Fibroblast of lung (primary cell): ENCODE data around the gene PAX2. TPM values are rescaled to one million over a fixed set of nuclear protein-coding genes. Genes with fewer than 3 reads are reported as not detected.

ENCODE experiments used
- DNase-seq, 2 donors: peaks; one replicate each; pipeline versions ENCODE4 v3.0.0 to v3.0.0-alpha.2; 2010; ENCODE audit warnings: low read depth in 2 of 2
- H2AFZ ChIP-seq: 2 replicates; pipeline ENCODE4 v1.5.1; 2012; ENCODE audit warnings: low read length, control low read depth, inconsistent platforms
- H3K27ac ChIP-seq: 2 replicates; pipeline ENCODE4 v1.5.1; 2011; ENCODE audit warnings: low read length, control low read depth; ENCODE audit not compliant: insufficient read depth
- H3K27me3 ChIP-seq: 2 replicates; pipeline ENCODE4 v1.5.1; 2011; ENCODE audit warnings: mild to moderate bottlenecking, low read length; ENCODE audit not compliant: control insufficient read depth, insufficient read depth
- H3K36me3 ChIP-seq: 2 replicates; pipeline ENCODE4 v1.5.1; 2011; ENCODE audit warnings: low read length; ENCODE audit not compliant: control insufficient read depth, insufficient read depth
- H3K4me1 ChIP-seq: 2 replicates; pipeline ENCODE4 v1.5.1; 2011; ENCODE audit warnings: low read length; ENCODE audit not compliant: control insufficient read depth, insufficient read depth; ENCODE audit errors: extremely low read depth
- H3K4me2 ChIP-seq: 2 replicates; pipeline ENCODE4 v1.5.1; 2011; ENCODE audit warnings: low read length, control low read depth; ENCODE audit not compliant: insufficient read depth; ENCODE audit errors: extremely low read depth
- H3K4me3 ChIP-seq, 4 experiments: fragments of 200-600 bp in 1 of 4; sonication (generic) in 1 of 4; replicated peaks in 1 of 4; 2 replicates each; pipeline ENCODE4 v1.5.1; 2011 to 2016; ENCODE audit warnings: low read length in 4 of 4, low read depth in 3 of 4, mild to moderate bottlenecking in 3 of 4, control low read depth in 2 of 4, inconsistent platforms in 1 of 4, mixed read lengths in 1 of 4; ENCODE audit not compliant: insufficient read depth in 1 of 4; ENCODE audit errors: control extremely low read depth in 1 of 4
- H3K79me2 ChIP-seq: 2 replicates; pipeline ENCODE4 v1.5.1; 2012; ENCODE audit warnings: mild to moderate bottlenecking, low read length, inconsistent platforms; ENCODE audit not compliant: control insufficient read depth, insufficient read depth
- H3K9ac ChIP-seq: 2 replicates; pipeline ENCODE4 v1.5.1; 2011; ENCODE audit warnings: mild to moderate bottlenecking, low read length, control low read depth; ENCODE audit not compliant: insufficient read depth
- H3K9me3 ChIP-seq: 2 replicates; pipeline ENCODE4 v1.5.1; 2012; ENCODE audit warnings: low read depth, low read length; ENCODE audit not compliant: control insufficient read depth, insufficient read depth
- H4K20me1 ChIP-seq: 2 replicates; pipeline ENCODE4 v1.5.1; 2011; ENCODE audit warnings: low read length; ENCODE audit not compliant: control insufficient read depth, insufficient read depth; ENCODE audit errors: extremely low read depth
- CTCF ChIP-seq, 2 donors: IDR thresholded peaks in 1 of 2; conservative IDR thresholded peaks in 1 of 2; 1 replicate in 1 of 2; 2 replicates in 1 of 2; pipeline ENCODE4 v1.5.1; 2011 to 2012; ENCODE audit warnings: low read length in 2 of 2, control low read depth in 1 of 2, inconsistent platforms in 1 of 2, low read depth in 1 of 2, mild to moderate bottlenecking in 1 of 2
- EZH2 ChIP-seq: IDR thresholded peaks from 2 replicates; pipeline ENCODE4 v1.5.1; 2012; ENCODE audit warnings: low read length, control low read depth, mild to moderate bottlenecking; ENCODE audit errors: missing control alignments
- polyA plus RNA-seq, 2 donors: library from polyadenylated mRNA; depleted of rRNA in 1 of 2; stranded (reverse) in 1 of 2; unstranded in 1 of 2; fragments of >200 nt; gene quantifications; 2 replicates each; pipeline ENCODE4 v1.2.1, GENCODE V29; 2011 to 2012; ENCODE audit warnings: missing spikeins in 1 of 2
- total RNA-seq: library from RNA; depleted of rRNA; stranded (reverse); fragments of >200 nt; gene quantifications from 2 replicates; pipeline ENCODE4 v1.2.1, GENCODE V29; 2014

The PAX2 gene
- total and polyA plus RNA-seq, 2 donors (not counting 1 experiment from before 2014, with no cell fraction given): not detected

- Histone ChIP-seq H3K4me1 (no peaks in the 10 kb centered on the region), H3K27ac (no peak overlapping the region), H3K27me3 (peaks cover 11% of the 10 kb centered on the region), H4K20me1 (no peaks in the 10 kb centered on the region), H3K36me3 (no peaks in the 10 kb centered on the region), H2AFZ (no peak overlapping the region), H3K4me3 (no peak overlapping the region), H3K79me2 (no peaks in the 10 kb centered on the region), H3K4me2 (no peak overlapping the region), H3K9ac (no peak overlapping the region), H3K9me3 (no peaks in the 10 kb centered on the region)
- DNase-seq: no peak
- TF ChIP-seq CTCF (conservative IDR thresholded peaks at IDR 0.05 in 1 of 2, IDR thresholded peaks at IDR 0.05 in 1 of 2; ENCODE audit: low read depth in 1 of 2, low read length in 2 of 2): no peak
- no peak for TF ChIP-seq EZH2
These were observed 24.1 kb downstream of the PAX2 start for GRCh38 chr10:100769481-100769880.

- Histone ChIP-seq H3K79me2 (no peaks in the 10 kb centered on the region), H3K27me3 (peaks cover 14% of the 10 kb centered on the region), H3K27ac (no peak overlapping the region), H4K20me1 (no peaks in the 10 kb centered on the region), H3K4me2 (no peak overlapping the region), H3K9ac (no peak overlapping the region), H3K4me1 (no peaks in the 10 kb centered on the region), H3K36me3 (no peaks in the 10 kb centered on the region), H3K4me3 (no peak overlapping the region), H3K9me3 (no peaks in the 10 kb centered on the region), H2AFZ (no peak overlapping the region)
- DNase-seq: no peak
- no peak for TF ChIP-seq EZH2
- TF ChIP-seq CTCF (conservative IDR thresholded peaks at IDR 0.05 in 1 of 2, IDR thresholded peaks at IDR 0.05 in 1 of 2; ENCODE audit: low read depth in 1 of 2, low read length in 2 of 2): no peak
These were observed 28.3 kb downstream of the PAX2 start for GRCh38 chr10:100773646-100774045.

- Histone ChIP-seq H4K20me1 (no peaks in the 10 kb centered on the region), H3K36me3 (no peaks in the 10 kb centered on the region), H3K9me3 (no peaks in the 10 kb centered on the region), H2AFZ (no peak overlapping the region), H3K4me1 (no peaks in the 10 kb centered on the region), H3K79me2 (no peaks in the 10 kb centered on the region), H3K27me3 (peaks cover 14% of the 10 kb centered on the region), H3K27ac (no peak overlapping the region), H3K4me3 (no peak overlapping the region), H3K9ac (no peak overlapping the region), H3K4me2 (no peak overlapping the region)
- TF ChIP-seq CTCF (conservative IDR thresholded peaks at IDR 0.05 in 1 of 2, IDR thresholded peaks at IDR 0.05 in 1 of 2; ENCODE audit: low read depth in 1 of 2, low read length in 2 of 2) (no peak), EZH2 (no peak)
- no peak for DNase-seq
These were observed 28.8 kb downstream of the PAX2 start for GRCh38 chr10:100774223-100774622.
